Keratinocyte (primary cell): ENCODE measurements around the gene TECR. TPM values are rescaled to one million over a fixed set of nuclear protein-coding genes. Genes with fewer than 3 reads are reported as not detected.

ENCODE experiments used
- DNase-seq: peaks from one replicate; pipeline ENCODE4 v3.0.0-alpha.2; 2011; ENCODE audit warnings: low read depth, missing footprints, low spot score
- FAIRE-seq: peaks from 2 replicates; lab custom pipeline; 2011; peaks lifted over from hg19 to GRCh38; lab: Jason Lieb, UNC
- H2AFZ ChIP-seq: 2 replicates; pipeline ENCODE4 v1.6.0; 2012; ENCODE audit warnings: low read length, control low read depth, inconsistent platforms; ENCODE audit not compliant: control insufficient read depth
- H3K27ac ChIP-seq: 2 replicates; pipeline ENCODE4 v1.5.1; 2011; ENCODE audit warnings: low read length; ENCODE audit not compliant: control insufficient read depth, insufficient read depth
- H3K27me3 ChIP-seq: 3 replicates; pipeline ENCODE4 v1.6.0; 2011; ENCODE audit warnings: low read length; ENCODE audit not compliant: control insufficient read depth, insufficient read depth; ENCODE audit errors: extremely low read depth
- H3K36me3 ChIP-seq, 2 experiments: 2 replicates in 1 of 2; 3 replicates in 1 of 2; pipeline ENCODE4 v1.5.1; 2011; ENCODE audit warnings: low read length in 2 of 2, mild to moderate bottlenecking in 1 of 2; ENCODE audit not compliant: control insufficient read depth in 2 of 2, insufficient read depth in 2 of 2; ENCODE audit errors: extremely low read depth in 1 of 2
- H3K4me1 ChIP-seq: 3 replicates; pipeline ENCODE4 v1.5.1; 2011; ENCODE audit warnings: low read length; ENCODE audit not compliant: control insufficient read depth, insufficient read depth; ENCODE audit errors: extremely low read depth
- H3K4me2 ChIP-seq: 3 replicates; pipeline ENCODE4 v1.6.0; 2011; ENCODE audit warnings: low read depth, low read length; ENCODE audit not compliant: control insufficient read depth, insufficient read depth; ENCODE audit errors: extremely low read depth
- H3K4me3 ChIP-seq, 3 experiments: fragments of 200-600 bp in 1 of 3; sonication (generic) in 1 of 3; 2 replicates in 2 of 3; 3 replicates in 1 of 3; pipeline ENCODE4 v1.5.1; 2011 to 2016; ENCODE audit warnings: low read length in 3 of 3, mild to moderate bottlenecking in 3 of 3, control low read depth in 2 of 3, inconsistent platforms in 1 of 3, low read depth in 1 of 3, mixed read lengths in 1 of 3, mixed run types in 1 of 3, moderate library complexity in 1 of 3; ENCODE audit not compliant: control insufficient read depth in 2 of 3, insufficient read depth in 2 of 3; ENCODE audit errors: extremely low read depth in 1 of 3
- H3K79me2 ChIP-seq: 2 replicates; pipeline ENCODE4 v1.6.0; 2012; ENCODE audit warnings: low read length; ENCODE audit not compliant: control insufficient read depth, insufficient read depth
- H3K9ac ChIP-seq: 3 replicates; pipeline ENCODE4 v1.6.0; 2011; ENCODE audit warnings: low read length; ENCODE audit not compliant: control insufficient read depth, insufficient read depth; ENCODE audit errors: extremely low read depth
- H3K9me1 ChIP-seq: 3 replicates; pipeline ENCODE4 v1.6.0; 2011; ENCODE audit warnings: low read length; ENCODE audit not compliant: control insufficient read depth, insufficient read depth; ENCODE audit errors: extremely low read depth
- H3K9me3 ChIP-seq: 2 replicates; pipeline ENCODE4 v1.5.1; 2012; ENCODE audit warnings: low read depth, low read length; ENCODE audit not compliant: control insufficient read depth
- H4K20me1 ChIP-seq: 3 replicates; pipeline ENCODE4 v1.6.0; 2011; ENCODE audit warnings: low read length; ENCODE audit not compliant: control insufficient read depth, insufficient read depth; ENCODE audit errors: extremely low read depth
- EZH2 ChIP-seq: IDR thresholded peaks from one replicate; pipeline ENCODE4 v1.6.1; 2012; ENCODE audit warnings: inconsistent platforms, mild to moderate bottlenecking, low read length, moderate library complexity
- dilution Hi-C: fragments of 300-500 bp; cut with MboI; formaldehyde crosslinking; loops from one replicate; pipeline ENCODE4 v1.7.0; 2020; ENCODE audit warnings: low sequenced_read_pairs; ENCODE audit not compliant: extremely low pct_ligation_motif_present
- polyA plus RNA-seq, 5 experiments: library from polyadenylated mRNA; depleted of rRNA in 3 of 5; stranded (reverse) in 3 of 5; stranded (forward) in 1 of 5; unstranded in 1 of 5; fragments of >200 nt; gene quantifications; 1 replicate in 1 of 5; 2 replicates in 3 of 5; 3 replicates in 1 of 5; pipeline versions ENCODE4 v1.2.1 to v1.2.3, GENCODE V29; 2011 to 2012; ENCODE audit warnings: missing spikeins in 2 of 5, low read depth in 1 of 5, low replicate concordance in 1 of 5
- TF ChIP-seq, protein P1 (sequence below), 3 experiments: IDR thresholded peaks in 1 of 3; conservative IDR thresholded peaks in 1 of 3; optimal IDR thresholded peaks in 1 of 3; 2 replicates in 2 of 3; 3 replicates in 1 of 3; pipeline versions ENCODE3 to v1.5.1; 2011; ENCODE audit warnings: low read length in 3 of 3, mild to moderate bottlenecking in 3 of 3, moderate library complexity in 2 of 3, control low read depth in 1 of 3, inconsistent platforms in 1 of 3; ENCODE audit not compliant: insufficient read depth in 2 of 3; ENCODE audit errors: extremely low read depth in 1 of 3

TECR gene
- polyA plus RNA-seq, 1 donor (not counting 4 experiments of a cell fraction or from before 2014, with no cell fraction given) = 92.3 TPM

DNA sequence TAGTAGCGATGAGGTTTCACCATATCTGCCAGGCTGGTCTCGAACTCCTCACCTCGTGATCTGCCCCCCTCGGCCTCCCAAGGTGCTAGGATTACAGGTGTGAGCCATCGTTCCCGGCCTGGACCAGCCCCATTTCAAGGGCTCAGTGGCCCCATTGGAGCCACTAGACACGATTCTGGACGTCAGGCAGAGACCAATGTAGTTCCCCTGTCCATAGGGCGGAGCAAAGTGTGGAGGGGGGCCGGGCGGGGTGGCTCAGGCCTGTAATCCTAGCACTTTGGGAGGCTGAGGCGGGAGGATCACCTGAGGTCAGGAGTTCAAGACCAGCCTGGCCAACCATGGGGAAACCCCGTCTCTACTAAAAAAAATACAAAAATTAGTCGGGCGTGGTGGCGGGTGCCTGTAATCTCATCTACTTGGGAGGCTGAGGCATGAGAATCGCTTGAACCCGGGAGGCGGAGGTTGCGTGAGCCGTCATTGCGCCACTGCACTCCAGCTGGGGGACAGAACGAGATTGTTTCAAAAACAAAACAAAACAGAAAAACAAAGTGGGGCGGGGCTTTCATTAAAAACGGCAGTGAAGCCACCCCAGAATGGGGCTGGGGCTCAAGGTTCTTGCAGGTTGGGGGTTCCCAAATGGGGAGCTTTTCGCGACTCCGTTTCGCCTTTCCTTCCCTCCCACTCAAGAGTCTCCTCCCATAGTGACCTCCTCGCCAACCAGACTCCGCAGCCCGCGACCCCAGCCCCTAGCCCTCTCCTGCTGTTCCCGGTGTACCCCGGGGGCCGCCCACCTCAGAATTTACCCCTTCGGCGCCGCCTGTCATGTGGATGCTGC lies 758 bp upstream of the TECR start:
- H4K20me1 ChIP-seq = no peaks in the 10 kb centered on the region
- H2AFZ ChIP-seq = peak overlapping the region; percentile 4
- FAIRE-seq (no peak), DNase-seq (no peak)
- peaks cover 0 to 3% of the 10 kb centered on the region in 2 experiments for H3K36me3 ChIP-seq
- H3K9me1 ChIP-seq = peaks cover 2% of the 10 kb centered on the region
- dilution Hi-C loops = no loop called here
- no peaks in the 10 kb centered on the region for H3K27me3 ChIP-seq
- peaks cover 37% of the 10 kb centered on the region for H3K4me1 ChIP-seq
- H3K79me2 ChIP-seq = peaks cover 42% of the 10 kb centered on the region
- peak overlapping the region; percentile 99 for H3K27ac ChIP-seq
- no peaks in the 10 kb centered on the region for H3K9me3 ChIP-seq
- TF ChIP-seq EZH2 = no peak
- TF ChIP-seq, protein P1, sequence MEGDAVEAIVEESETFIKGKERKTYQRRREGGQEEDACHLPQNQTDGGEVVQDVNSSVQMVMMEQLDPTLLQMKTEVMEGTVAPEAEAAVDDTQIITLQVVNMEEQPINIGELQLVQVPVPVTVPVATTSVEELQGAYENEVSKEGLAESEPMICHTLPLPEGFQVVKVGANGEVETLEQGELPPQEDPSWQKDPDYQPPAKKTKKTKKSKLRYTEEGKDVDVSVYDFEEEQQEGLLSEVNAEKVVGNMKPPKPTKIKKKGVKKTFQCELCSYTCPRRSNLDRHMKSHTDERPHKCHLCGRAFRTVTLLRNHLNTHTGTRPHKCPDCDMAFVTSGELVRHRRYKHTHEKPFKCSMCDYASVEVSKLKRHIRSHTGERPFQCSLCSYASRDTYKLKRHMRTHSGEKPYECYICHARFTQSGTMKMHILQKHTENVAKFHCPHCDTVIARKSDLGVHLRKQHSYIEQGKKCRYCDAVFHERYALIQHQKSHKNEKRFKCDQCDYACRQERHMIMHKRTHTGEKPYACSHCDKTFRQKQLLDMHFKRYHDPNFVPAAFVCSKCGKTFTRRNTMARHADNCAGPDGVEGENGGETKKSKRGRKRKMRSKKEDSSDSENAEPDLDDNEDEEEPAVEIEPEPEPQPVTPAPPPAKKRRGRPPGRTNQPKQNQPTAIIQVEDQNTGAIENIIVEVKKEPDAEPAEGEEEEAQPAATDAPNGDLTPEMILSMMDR (optimal IDR thresholded peaks at IDR 0.05 in 1 of 3, IDR thresholded peaks at IDR 0.05 in 1 of 3, conservative IDR thresholded peaks at IDR 0.05 in 1 of 3; ENCODE audit: extremely low read depth in 1 of 3, insufficient read depth in 2 of 3, low read length in 3 of 3) = no peak
- peak overlapping the region; percentile 34 to 74 (median 51) for H3K4me3 ChIP-seq
- peak overlapping the region; percentile 57 for H3K4me2 ChIP-seq
- H3K9ac ChIP-seq = peak overlapping the region; percentile 83

DNA sequence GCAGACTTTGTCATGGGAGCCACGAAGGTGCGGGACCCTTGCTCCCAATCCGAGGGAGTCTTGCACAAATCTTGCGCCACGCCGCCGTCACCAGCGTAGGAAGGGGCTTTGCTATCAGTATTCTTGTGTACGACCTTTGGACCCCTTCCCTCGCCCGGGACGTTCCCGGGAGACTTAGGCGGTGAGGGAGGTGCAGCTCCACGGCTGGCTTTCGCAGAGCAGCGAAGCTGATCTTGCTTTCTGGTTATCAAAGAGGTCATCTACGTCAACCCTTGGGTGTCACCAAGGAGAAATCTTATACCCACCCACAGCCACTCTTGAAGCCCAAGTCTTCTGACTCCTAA lies 583 bp downstream of the TECR start:
- peaks cover 3 to 6% of the 10 kb centered on the region in 2 experiments for H3K36me3 ChIP-seq
- H3K4me3 ChIP-seq = peak overlapping the region; percentile 74 to 99 (median 98)
- no peaks in the 10 kb centered on the region for H3K9me3 ChIP-seq
- FAIRE-seq = no peak
- peaks cover 37% of the 10 kb centered on the region for H3K4me1 ChIP-seq
- dilution Hi-C loops = no loop called here
- H3K4me2 ChIP-seq = peak overlapping the region; percentile 98
- H3K27ac ChIP-seq = peak overlapping the region; percentile 84
- TF ChIP-seq EZH2 = no peak
- TF ChIP-seq, protein P1 (optimal IDR thresholded peaks at IDR 0.05 in 1 of 3, IDR thresholded peaks at IDR 0.05 in 1 of 3, conservative IDR thresholded peaks at IDR 0.05 in 1 of 3; ENCODE audit: extremely low read depth in 1 of 3, insufficient read depth in 2 of 3, low read length in 3 of 3) = no peak
- no peaks in the 10 kb centered on the region for H3K27me3 ChIP-seq
- H3K79me2 ChIP-seq = peaks cover 50% of the 10 kb centered on the region
- H3K9me1 ChIP-seq = peaks cover 2% of the 10 kb centered on the region
- peak overlapping the region; percentile 96 for H2AFZ ChIP-seq
- H4K20me1 ChIP-seq = no peaks in the 10 kb centered on the region
- DNase-seq = no peak
- peak overlapping the region; percentile 92 for H3K9ac ChIP-seq
